Fibroblast of lung (primary cell): ENCODE data around the gene CNTN4. TPM values are rescaled to one million over a fixed set of nuclear protein-coding genes. Genes with fewer than 3 reads are reported as not detected.

Experiments used
- DNase-seq, 2 donors: peaks; one replicate each; pipeline versions ENCODE4 v3.0.0 to v3.0.0-alpha.2; 2010; ENCODE audit warnings: low read depth in 2 of 2
- H2AFZ ChIP-seq: 2 replicates; pipeline ENCODE4 v1.5.1; 2012; ENCODE audit warnings: low read length, control low read depth, inconsistent platforms
- H3K27ac ChIP-seq: 2 replicates; pipeline ENCODE4 v1.5.1; 2011; ENCODE audit warnings: low read length, control low read depth; ENCODE audit not compliant: insufficient read depth
- H3K27me3 ChIP-seq: 2 replicates; pipeline ENCODE4 v1.5.1; 2011; ENCODE audit warnings: mild to moderate bottlenecking, low read length; ENCODE audit not compliant: control insufficient read depth, insufficient read depth
- H3K36me3 ChIP-seq: 2 replicates; pipeline ENCODE4 v1.5.1; 2011; ENCODE audit warnings: low read length; ENCODE audit not compliant: control insufficient read depth, insufficient read depth
- H3K4me1 ChIP-seq: 2 replicates; pipeline ENCODE4 v1.5.1; 2011; ENCODE audit warnings: low read length; ENCODE audit not compliant: control insufficient read depth, insufficient read depth; ENCODE audit errors: extremely low read depth
- H3K4me2 ChIP-seq: 2 replicates; pipeline ENCODE4 v1.5.1; 2011; ENCODE audit warnings: low read length, control low read depth; ENCODE audit not compliant: insufficient read depth; ENCODE audit errors: extremely low read depth
- H3K4me3 ChIP-seq, 4 experiments: fragments of 200-600 bp in 1 of 4; sonication (generic) in 1 of 4; replicated peaks in 1 of 4; 2 replicates each; pipeline ENCODE4 v1.5.1; 2011 to 2016; ENCODE audit warnings: low read length in 4 of 4, low read depth in 3 of 4, mild to moderate bottlenecking in 3 of 4, control low read depth in 2 of 4, inconsistent platforms in 1 of 4, mixed read lengths in 1 of 4; ENCODE audit not compliant: insufficient read depth in 1 of 4; ENCODE audit errors: control extremely low read depth in 1 of 4
- H3K79me2 ChIP-seq: 2 replicates; pipeline ENCODE4 v1.5.1; 2012; ENCODE audit warnings: mild to moderate bottlenecking, low read length, inconsistent platforms; ENCODE audit not compliant: control insufficient read depth, insufficient read depth
- H3K9ac ChIP-seq: 2 replicates; pipeline ENCODE4 v1.5.1; 2011; ENCODE audit warnings: mild to moderate bottlenecking, low read length, control low read depth; ENCODE audit not compliant: insufficient read depth
- H3K9me3 ChIP-seq: 2 replicates; pipeline ENCODE4 v1.5.1; 2012; ENCODE audit warnings: low read depth, low read length; ENCODE audit not compliant: control insufficient read depth, insufficient read depth
- H4K20me1 ChIP-seq: 2 replicates; pipeline ENCODE4 v1.5.1; 2011; ENCODE audit warnings: low read length; ENCODE audit not compliant: control insufficient read depth, insufficient read depth; ENCODE audit errors: extremely low read depth
- CTCF ChIP-seq, 2 donors: IDR thresholded peaks in 1 of 2; conservative IDR thresholded peaks in 1 of 2; 1 replicate in 1 of 2; 2 replicates in 1 of 2; pipeline ENCODE4 v1.5.1; 2011 to 2012; ENCODE audit warnings: low read length in 2 of 2, control low read depth in 1 of 2, inconsistent platforms in 1 of 2, low read depth in 1 of 2, mild to moderate bottlenecking in 1 of 2
- EZH2 ChIP-seq: IDR thresholded peaks from 2 replicates; pipeline ENCODE4 v1.5.1; 2012; ENCODE audit warnings: low read length, control low read depth, mild to moderate bottlenecking; ENCODE audit errors: missing control alignments
- polyA plus RNA-seq, 2 donors: library from polyadenylated mRNA; depleted of rRNA in 1 of 2; stranded (reverse) in 1 of 2; unstranded in 1 of 2; fragments of >200 nt; gene quantifications; 2 replicates each; pipeline ENCODE4 v1.2.1, GENCODE V29; 2011 to 2012; ENCODE audit warnings: missing spikeins in 1 of 2
- total RNA-seq: library from RNA; depleted of rRNA; stranded (reverse); fragments of >200 nt; gene quantifications from 2 replicates; pipeline ENCODE4 v1.2.1, GENCODE V29; 2014

CNTN4 gene
- total and polyA plus RNA-seq, 2 donors (not counting 1 experiment from before 2014, with no cell fraction given): 0.17 to 0.69 TPM

- Histone ChIP-seq H3K4me3 (no peak overlapping the region), H3K4me1 (no peaks in the 10 kb centered on the region), H3K79me2 (no peaks in the 10 kb centered on the region), H3K27me3 (no peaks in the 10 kb centered on the region), H3K9me3 (no peaks in the 10 kb centered on the region), H3K36me3 (no peaks in the 10 kb centered on the region), H3K4me2 (no peak overlapping the region), H2AFZ (no peak overlapping the region), H3K9ac (no peak overlapping the region), H3K27ac (no peak overlapping the region), H4K20me1 (no peaks in the 10 kb centered on the region)
- no peak for DNase-seq
- TF ChIP-seq EZH2: no peak
- TF ChIP-seq CTCF (conservative IDR thresholded peaks at IDR 0.05 in 1 of 2, IDR thresholded peaks at IDR 0.05 in 1 of 2; ENCODE audit: low read depth in 1 of 2, low read length in 2 of 2): no peak
Observed at GRCh38 chr3:2888592-2888991, 789.9 kb downstream of the CNTN4 start.

- H4K20me1 ChIP-seq: no peaks in the 10 kb centered on the region
- H3K36me3 ChIP-seq: no peaks in the 10 kb centered on the region
- TF ChIP-seq CTCF (conservative IDR thresholded peaks at IDR 0.05 in 1 of 2, IDR thresholded peaks at IDR 0.05 in 1 of 2; ENCODE audit: low read depth in 1 of 2, low read length in 2 of 2) (no peak), EZH2 (no peak)
- no peaks in the 10 kb centered on the region for H3K9me3 ChIP-seq
- H3K4me1 ChIP-seq: no peaks in the 10 kb centered on the region
- H3K4me2 ChIP-seq: no peak overlapping the region
- no peak for DNase-seq
- H2AFZ ChIP-seq: no peak overlapping the region
- H3K27me3 ChIP-seq: no peaks in the 10 kb centered on the region
- no peak overlapping the region for H3K9ac ChIP-seq
- H3K4me3 ChIP-seq: no peak overlapping the region
- no peaks in the 10 kb centered on the region for H3K79me2 ChIP-seq
- H3K27ac ChIP-seq: no peak overlapping the region
Observed at GRCh38 chr3:2889736-2890135, 791.1 kb downstream of the CNTN4 start.

GRCh38 chr3:2896308-2896939 lies 797.8 kb downstream of the CNTN4 start:
- H3K4me3 ChIP-seq: no peak overlapping the region
- H4K20me1 ChIP-seq: no peaks in the 10 kb centered on the region
- DNase-seq: no peak
- no peak overlapping the region for H3K27ac ChIP-seq
- H3K36me3 ChIP-seq: no peaks in the 10 kb centered on the region
- no peaks in the 10 kb centered on the region for H3K27me3 ChIP-seq
- H3K9ac ChIP-seq: no peak overlapping the region
- H3K4me1 ChIP-seq: no peaks in the 10 kb centered on the region
- TF ChIP-seq CTCF (conservative IDR thresholded peaks at IDR 0.05 in 1 of 2, IDR thresholded peaks at IDR 0.05 in 1 of 2; ENCODE audit: low read depth in 1 of 2, low read length in 2 of 2): no peak
- TF ChIP-seq EZH2: no peak
- no peak overlapping the region for H2AFZ ChIP-seq
- no peaks in the 10 kb centered on the region for H3K9me3 ChIP-seq
- H3K4me2 ChIP-seq: no peak overlapping the region
- no peaks in the 10 kb centered on the region for H3K79me2 ChIP-seq
